ENCODE results near the gene DEXI. TPM values are rescaled to one million over a fixed set of nuclear protein-coding genes. Genes with fewer than 3 reads are reported as not detected.

The DEXI gene
- total and polyA plus RNA-seq, 2 of the 13 experiments (the other 11 are each of a cell fraction or from before 2014, with no cell fraction given): 51.5 to 70.4 TPM

GRCh38 chr16:10923650-10924214 is 18.5 kb downstream of the DEXI start (continued):
- TF ChIP-seq POLR2AphosphoS5 (IDR thresholded peaks at IDR 0.05; ENCODE audit: low read depth, low read length) (no peak), PRPF4 (IDR thresholded peaks at IDR 0.05; ENCODE audit: low read depth, low read length, poor library complexity, severe bottlenecking) (no peak), HMG20A (CRISPR knock-in tag; IDR thresholded peaks at IDR 0.05; ENCODE audit: borderline replicate concordance) (no peak; the same call in none of the 2 replicates), PREB (CRISPR knock-in tag; IDR thresholded peaks at IDR 0.05) (no peak), ZFP36 (IDR thresholded peaks at IDR 0.05; ENCODE audit: borderline replicate concordance, low read depth, low read length, partially characterized antibody) (no peak), CBX2 (IDR thresholded peaks at IDR 0.05; ENCODE audit: low read depth, low read length) (no peak), CBX2 (CRISPR knock-in tag; IDR thresholded peaks at IDR 0.05; ENCODE audit: low read depth) (no peak), GZF1 (CRISPR knock-in tag; IDR thresholded peaks at IDR 0.05) (peak; percentile 78), RFX1 (IDR thresholded peaks at IDR 0.05) (no peak), KDM1A (CRISPR knock-in tag; IDR thresholded peaks at IDR 0.05) (peak; percentile 79), THAP9 (CRISPR knock-in tag; IDR thresholded peaks at IDR 0.05; ENCODE audit: borderline replicate concordance) (peak; percentile 66; the same call in 1 of the 2 replicates), ZUFSP (CRISPR knock-in tag; IDR thresholded peaks at IDR 0.05; ENCODE audit: borderline replicate concordance) (no peak), ZNF362 (CRISPR knock-in tag; IDR thresholded peaks at IDR 0.05; ENCODE audit: borderline replicate concordance) (peak; percentile 59; the same call in 1 of the 2 replicates), TRIM22 (IDR thresholded peaks at IDR 0.05) (no peak), ZNF329 (CRISPR knock-in tag; IDR thresholded peaks at IDR 0.05; ENCODE audit: low read depth) (no peak), SRSF4 (IDR thresholded peaks at IDR 0.05; ENCODE audit: low read depth, low read length, poor library complexity, severe bottlenecking) (no peak), MTF2 (CRISPR knock-in tag; IDR thresholded peaks at IDR 0.05; ENCODE audit: borderline replicate concordance) (no peak; the same call in 1 of the 2 replicates), ZNF660 (CRISPR knock-in tag; IDR thresholded peaks at IDR 0.05; ENCODE audit: borderline replicate concordance, low read depth) (no peak), ZNF615 (CRISPR knock-in tag; IDR thresholded peaks at IDR 0.05; ENCODE audit: borderline replicate concordance) (no peak), ATM (IDR thresholded peaks at IDR 0.05; ENCODE audit: borderline replicate concordance) (no peak), ZNF652 (CRISPR knock-in tag; IDR thresholded peaks at IDR 0.05; ENCODE audit: borderline replicate concordance, low read depth) (peak; percentile 39; the same call in 1 of the 2 replicates), SRSF1 (optimal IDR thresholded peaks at IDR 0.05; ENCODE audit: low read depth, low read length) (no peak), ZNF75D (CRISPR knock-in tag; IDR thresholded peaks at IDR 0.05; ENCODE audit: borderline replicate concordance) (no peak)
